AG04450 (cell line): ENCODE data around the gene CHAF1B. TPM values are rescaled to one million over a fixed set of nuclear protein-coding genes. Genes with fewer than 3 reads are reported as not detected.

Experiments
- CTCF ChIA-PET: fragments of 300-600, 350-600 bp; formaldehyde crosslinking; extraction: SDS; loops from one replicate; lab custom pipeline; 2022; ENCODE audit warnings: antibody characterized with exemption, inconsistent platforms; lab: Charles Lee
- POLR2A ChIA-PET: fragments of 350-600 bp; formaldehyde crosslinking; extraction: SDS; loops from one replicate; lab custom pipeline; 2021; ENCODE audit warnings: antibody characterized with exemption, inconsistent platforms; lab: Yijun Ruan, JAX
- DNase-seq: peaks from one replicate; pipeline ENCODE4 v3.0.0-alpha.2; 2011; ENCODE audit warnings: low read depth, low spot score
- H3K27ac ChIP-seq: one replicate; pipeline ENCODE4 v1.5.1; 2012; ENCODE audit warnings: low read depth, low read length, control low read depth
- H3K27me3 ChIP-seq: one replicate; pipeline ENCODE4 v1.6.0; 2012; ENCODE audit warnings: low read length; ENCODE audit not compliant: control insufficient read depth, insufficient read depth
- H3K4me3 ChIP-seq: 2 replicates; pipeline ENCODE4 v1.5.1; 2011; ENCODE audit warnings: mild to moderate bottlenecking, low read depth, low read length, control low read depth
- H3K9me3 ChIP-seq: 2 replicates; pipeline ENCODE4 v1.5.1; 2012; ENCODE audit warnings: low read length; ENCODE audit not compliant: control insufficient read depth, insufficient read depth
- CTCF ChIP-seq: IDR thresholded peaks from 2 replicates; pipeline ENCODE4 v1.5.1; 2011; ENCODE audit warnings: low read depth, low read length, control low read depth, inconsistent platforms
- polyA plus RNA-seq: library from polyadenylated mRNA; depleted of rRNA; stranded (reverse); fragments of >200 nt; gene quantifications from 2 replicates; pipeline ENCODE4 v1.2.3, GENCODE V29; 2011

CHAF1B gene
- polyA plus RNA-seq, 1 experiment, result 3.7 TPM

- ChIA-PET POLR2A (no interaction called here), CTCF (no interaction called here)
- Histone ChIP-seq H3K27ac (no peak overlapping the region), H3K9me3 (no peaks in the 10 kb centered on the region), H3K27me3 (no peaks in the 10 kb centered on the region), H3K4me3 (no peak overlapping the region)
- no peak for TF ChIP-seq CTCF
- no peak for DNase-seq
These were observed 61.1 kb downstream of the CHAF1B start for GRCh38 chr21:36446301-36446700.

- Histone ChIP-seq H3K9me3 (no peaks in the 10 kb centered on the region), H3K4me3 (no peak overlapping the region), H3K27ac (peak overlapping the region; percentile 21), H3K27me3 (no peaks in the 10 kb centered on the region)
- ChIA-PET POLR2A (no interaction called here), CTCF (interaction anchor here (0.7 kb wide), 1 partner anchor 42 kb away, joined by 3 read pairs; no protein-coding TSS in a partner anchor)
- DNase-seq, result no peak
- no peak for TF ChIP-seq CTCF
These were observed 65.3 kb downstream of the CHAF1B start for GRCh38 chr21:36450511-36450910.

- TF ChIP-seq CTCF, result no peak
- Histone ChIP-seq H3K4me3 (no peak overlapping the region), H3K27ac (no peak overlapping the region), H3K9me3 (no peaks in the 10 kb centered on the region), H3K27me3 (no peaks in the 10 kb centered on the region)
- no peak for DNase-seq
- CTCF ChIA-PET, result interaction anchor here (0.7 kb wide), 1 partner anchor 37 kb away, joined by 4 read pairs; no protein-coding TSS in a partner anchor
- POLR2A ChIA-PET, result no interaction called here
These were observed 66.3 kb downstream of the CHAF1B start for GRCh38 chr21:36451506-36451905.

GRCh38 chr21:36452281-36452825 is 67.2 kb downstream of the CHAF1B start:
- Histone ChIP-seq H3K4me3 (no peak overlapping the region), H3K27me3 (no peaks in the 10 kb centered on the region), H3K27ac (no peak overlapping the region), H3K9me3 (no peaks in the 10 kb centered on the region)
- DNase-seq, result no peak
- ChIA-PET CTCF (no interaction called here), POLR2A (no interaction called here)
- TF ChIP-seq CTCF, result no peak

GRCh38 chr21:36454093-36454531 is 68.9 kb downstream of the CHAF1B start:
- no peak for TF ChIP-seq CTCF
- H3K4me3 ChIP-seq, result no peak overlapping the region
- POLR2A ChIA-PET, result interaction anchor here (0.6 kb wide), 1 partner anchor 1416 kb away, joined by 3 read pairs; no protein-coding TSS in a partner anchor
- H3K27me3 ChIP-seq, result no peaks in the 10 kb centered on the region
- CTCF ChIA-PET, result interaction anchor here (0.5 kb wide), 1 partner anchor 16 kb away, joined by 4 read pairs; no protein-coding TSS in a partner anchor
- no peaks in the 10 kb centered on the region for H3K9me3 ChIP-seq
- H3K27ac ChIP-seq, result no peak overlapping the region
- no peak for DNase-seq
